Stimulated activated CD4-positive, alpha-beta T cell treated with anti-CD3 and anti-CD28 coated beads, Interleukin-2, amount 100 ng/mL, for 4 hours (primary cell): ENCODE data around the gene GRIK3.

ENCODE experiments used
- DNase-seq: peaks from one replicate; pipeline ENCODE4 v3.0.0-alpha.2; 2020; ENCODE audit warnings: low read depth

Gene GRIK3

DNA sequence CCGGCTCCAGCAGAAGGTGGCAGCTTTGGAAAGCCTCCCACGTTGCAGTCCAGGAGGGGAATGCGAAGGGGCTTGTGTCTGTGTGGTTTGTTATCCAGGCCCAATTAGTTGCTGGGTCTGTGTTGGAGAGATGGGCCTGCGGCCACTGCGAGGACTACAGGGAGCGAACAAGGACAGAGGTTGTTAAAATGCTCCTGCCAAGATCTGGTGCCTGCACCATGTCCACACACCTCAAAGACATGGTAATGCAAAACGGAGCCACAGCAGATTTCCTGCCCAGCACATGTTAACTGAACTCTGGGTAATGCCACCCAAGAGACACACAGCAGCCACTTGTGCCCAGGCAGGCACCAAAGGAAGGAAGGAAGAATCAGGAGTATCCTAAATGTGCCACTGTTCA is 18.6 kb downstream of the GRIK3 start:
- DNase-seq = no peak

GRCh38 chr1:37012226-37012625 is 22.1 kb downstream of the GRIK3 start:
- no peak for DNase-seq

- no peak for DNase-seq
These were observed 24.3 kb downstream of the GRIK3 start for GRCh38 chr1:37010011-37010410.

DNA sequence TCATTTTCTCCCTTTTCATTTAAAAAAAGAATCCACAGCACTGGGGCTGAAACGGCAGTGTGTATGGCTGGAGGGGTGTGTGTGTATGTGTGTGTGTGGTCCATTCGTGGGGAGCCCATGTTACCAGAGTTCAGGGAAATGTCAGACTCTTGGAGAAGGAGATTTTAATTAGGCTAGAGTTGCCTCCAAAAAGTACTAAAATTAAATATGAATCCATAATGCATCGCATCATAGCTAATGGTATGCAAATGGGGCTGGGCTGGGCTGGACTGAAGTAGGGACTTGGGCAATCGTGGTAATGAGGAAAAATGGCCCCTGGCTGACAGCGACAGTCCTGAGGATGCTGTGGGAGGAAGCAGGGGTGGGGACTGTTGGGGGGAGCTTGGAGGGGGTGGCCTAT is 24.8 kb downstream of the GRIK3 start:
- no peak for DNase-seq

- no peak for DNase-seq
These were observed 28.0 kb downstream of the GRIK3 start for GRCh38 chr1:37006132-37006868.

DNA sequence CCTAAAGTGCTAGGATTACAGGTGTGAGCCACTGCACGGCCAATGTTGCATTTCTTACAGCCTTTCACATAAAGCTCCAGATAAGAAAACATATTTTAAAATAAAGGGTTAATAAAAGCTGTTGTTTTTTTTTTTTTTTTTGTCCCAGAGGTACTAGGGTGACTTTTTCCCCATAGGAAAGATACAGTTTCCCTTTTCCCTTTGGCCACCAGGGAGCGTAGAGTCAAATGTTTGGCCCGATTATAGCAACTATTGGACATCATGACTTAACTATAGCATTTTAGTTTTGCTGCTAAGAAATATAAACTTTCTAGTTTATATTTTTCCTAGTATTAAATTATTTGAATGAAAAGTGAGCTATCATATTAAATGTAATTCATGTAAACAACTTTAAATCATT is 31.4 kb downstream of the GRIK3 start:
- DNase-seq = no peak

DNA sequence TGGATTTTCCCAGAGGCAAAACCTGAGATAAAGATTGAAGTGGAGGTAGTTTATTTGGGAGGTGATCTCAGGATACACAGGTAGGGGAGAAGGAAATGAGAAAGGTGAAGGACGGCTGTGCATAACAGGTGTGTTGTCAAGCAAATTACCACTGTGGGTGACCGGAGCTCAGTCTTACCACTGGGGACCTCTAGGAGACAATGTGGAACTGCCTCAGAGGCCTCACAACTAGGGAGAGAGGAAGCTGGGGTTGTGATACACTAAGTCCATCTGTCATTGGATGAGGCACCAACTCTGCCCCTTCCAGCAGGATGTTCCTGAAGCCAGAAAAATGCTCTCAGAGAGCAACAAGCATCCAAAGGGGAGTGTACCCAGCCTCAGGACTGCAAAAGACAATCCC is 32.6 kb downstream of the GRIK3 start:
- no peak for DNase-seq

DNA sequence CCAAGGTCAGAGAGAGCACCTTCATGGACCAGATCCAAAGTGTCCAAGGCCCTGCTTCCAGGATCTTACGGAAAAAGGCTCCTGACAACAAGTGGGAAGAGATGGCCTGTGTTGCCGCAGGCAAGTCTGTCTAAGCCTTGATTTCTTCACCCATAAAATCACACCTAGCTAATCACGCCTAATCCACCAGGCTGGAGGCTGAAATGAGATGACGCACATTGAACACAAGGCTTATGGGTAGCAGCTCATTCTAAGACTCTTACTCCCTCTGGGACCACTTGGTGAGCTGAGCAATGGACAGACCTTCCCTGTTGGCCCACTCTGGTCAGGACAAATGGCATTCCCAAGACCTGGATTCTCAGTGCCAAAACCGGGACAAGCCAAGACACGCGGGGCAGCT is 38.2 kb downstream of the GRIK3 start:
- DNase-seq = no peak

DNA sequence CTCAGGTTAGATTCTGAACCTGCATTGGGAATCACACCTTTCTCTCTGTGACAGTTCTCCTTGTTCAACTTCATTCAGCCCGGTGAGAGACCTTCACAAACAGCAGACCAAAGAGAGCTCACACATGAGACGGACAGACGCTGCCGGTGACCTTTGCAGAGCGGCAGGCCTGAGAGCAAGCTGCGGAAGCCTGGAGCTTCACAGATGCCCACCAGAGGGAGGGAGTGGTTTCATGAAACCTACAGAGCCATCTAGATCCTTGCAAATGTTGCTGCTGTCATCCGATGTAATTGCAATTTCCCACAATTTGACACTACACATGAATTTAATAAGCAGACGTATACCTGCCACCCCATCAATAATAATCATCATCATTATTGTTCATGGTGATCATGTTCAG is 39.4 kb downstream of the GRIK3 start:
- no peak for DNase-seq

GRCh38 chr1:36994294-36994693 is 40.0 kb downstream of the GRIK3 start:
- no peak for DNase-seq

DNA sequence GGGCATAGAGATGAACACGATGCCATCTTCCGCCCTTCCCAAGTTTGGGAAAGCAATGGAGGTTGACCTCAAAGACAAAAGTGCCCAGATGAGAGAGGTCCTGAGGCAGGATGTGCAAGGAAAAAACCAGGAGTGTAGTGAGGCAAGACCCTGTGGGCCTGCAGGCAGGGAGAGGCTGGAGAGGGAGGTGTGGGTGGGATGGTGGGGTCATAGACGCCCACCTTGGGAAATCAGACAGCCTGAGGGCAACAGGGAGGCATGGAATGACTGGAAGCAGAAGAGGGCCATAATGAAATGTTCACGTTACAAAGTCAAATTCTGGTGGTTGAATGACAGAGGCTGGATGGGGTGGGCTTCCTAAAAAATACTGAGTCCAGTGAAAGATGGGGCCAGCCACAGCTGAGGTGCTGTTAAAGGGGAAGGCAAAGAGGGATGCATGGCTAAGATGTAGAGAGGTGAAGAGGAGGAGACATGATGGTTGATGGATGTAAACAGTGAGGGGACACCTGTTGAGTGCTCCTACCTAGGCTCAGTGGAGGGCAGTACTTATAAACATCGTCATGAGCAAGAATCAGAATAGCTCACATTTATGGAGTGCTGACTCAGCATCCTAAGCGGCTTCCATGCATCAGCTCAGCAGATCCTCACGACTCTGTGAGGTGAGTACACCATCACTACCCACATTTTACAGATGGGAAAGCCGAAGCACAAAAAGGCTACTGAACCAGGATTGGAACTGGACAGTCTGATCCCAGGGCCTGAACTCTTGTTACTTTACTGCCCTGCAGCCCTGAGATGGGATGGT is 42.0 kb downstream of the GRIK3 start:
- DNase-seq = no peak

DNA sequence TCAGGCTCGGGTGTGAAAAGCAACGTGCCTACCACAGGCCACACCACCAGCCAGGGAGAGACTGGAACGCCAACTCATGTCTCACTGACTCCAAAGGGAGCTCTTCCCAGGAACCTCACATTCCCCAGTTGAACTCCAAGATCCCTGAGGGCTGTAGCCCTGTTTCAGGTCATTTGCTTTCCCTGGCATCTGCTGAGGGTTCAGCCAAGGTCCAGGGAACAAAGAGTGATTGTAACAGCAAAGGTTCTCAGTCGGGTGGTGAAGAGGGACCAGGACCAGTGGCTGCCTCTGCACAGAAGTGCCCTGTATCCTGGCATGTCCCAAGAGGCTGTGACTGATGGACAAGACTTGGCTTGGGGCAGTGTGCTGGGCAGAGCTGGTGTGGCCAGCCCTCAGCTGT is 42.8 kb downstream of the GRIK3 start:
- no peak for DNase-seq

GRCh38 chr1:36990928-36991327 is 43.4 kb downstream of the GRIK3 start:
- DNase-seq = no peak

DNA sequence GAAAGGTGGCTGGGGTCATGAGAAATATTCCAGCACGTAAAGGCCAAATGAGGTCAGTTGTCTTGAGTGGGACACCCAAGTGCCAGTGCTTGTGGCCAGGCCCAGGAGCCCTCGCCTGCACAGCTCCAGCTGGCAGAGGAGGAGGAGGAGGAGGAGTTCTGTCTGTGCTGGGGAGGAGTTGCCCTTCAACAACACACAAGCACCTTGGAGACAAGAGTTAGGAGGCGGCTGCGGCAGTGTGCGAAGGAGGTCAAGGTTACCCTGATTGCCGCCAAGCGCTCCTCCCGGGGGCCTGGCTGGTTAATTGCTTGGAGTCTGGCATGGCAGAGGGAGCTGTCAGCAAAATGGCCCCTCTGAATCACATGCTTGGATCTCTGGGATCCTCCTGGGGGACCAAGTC is 45.1 kb downstream of the GRIK3 start:
- DNase-seq = no peak

DNA sequence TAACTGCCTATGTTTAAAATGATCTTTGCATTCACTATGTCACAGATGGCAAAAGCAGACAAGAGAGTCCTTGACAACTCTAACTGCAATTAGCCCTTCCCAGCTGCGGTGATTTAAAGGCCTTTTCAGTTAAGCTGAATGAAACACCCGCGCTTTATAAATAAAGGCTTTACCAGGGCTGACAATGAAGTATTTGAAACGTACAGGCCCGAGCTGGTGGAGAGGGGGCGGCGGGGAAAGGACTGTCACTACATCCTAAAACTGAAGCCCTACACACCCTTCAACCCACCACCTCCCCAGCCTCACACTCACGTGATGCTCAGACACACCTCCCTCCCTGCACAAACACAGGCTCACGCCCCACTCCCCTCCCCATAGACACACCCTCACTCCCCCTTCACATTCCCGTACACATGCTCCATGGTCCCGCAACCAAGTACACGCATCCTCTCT is 45.5 kb downstream of the GRIK3 start:
- DNase-seq = no peak

- DNase-seq = no peak
These were observed 46.0 kb downstream of the GRIK3 start for GRCh38 chr1:36988321-36988720.

- DNase-seq = no peak
These were observed 47.0 kb downstream of the GRIK3 start for GRCh38 chr1:36987276-36987675.

DNA sequence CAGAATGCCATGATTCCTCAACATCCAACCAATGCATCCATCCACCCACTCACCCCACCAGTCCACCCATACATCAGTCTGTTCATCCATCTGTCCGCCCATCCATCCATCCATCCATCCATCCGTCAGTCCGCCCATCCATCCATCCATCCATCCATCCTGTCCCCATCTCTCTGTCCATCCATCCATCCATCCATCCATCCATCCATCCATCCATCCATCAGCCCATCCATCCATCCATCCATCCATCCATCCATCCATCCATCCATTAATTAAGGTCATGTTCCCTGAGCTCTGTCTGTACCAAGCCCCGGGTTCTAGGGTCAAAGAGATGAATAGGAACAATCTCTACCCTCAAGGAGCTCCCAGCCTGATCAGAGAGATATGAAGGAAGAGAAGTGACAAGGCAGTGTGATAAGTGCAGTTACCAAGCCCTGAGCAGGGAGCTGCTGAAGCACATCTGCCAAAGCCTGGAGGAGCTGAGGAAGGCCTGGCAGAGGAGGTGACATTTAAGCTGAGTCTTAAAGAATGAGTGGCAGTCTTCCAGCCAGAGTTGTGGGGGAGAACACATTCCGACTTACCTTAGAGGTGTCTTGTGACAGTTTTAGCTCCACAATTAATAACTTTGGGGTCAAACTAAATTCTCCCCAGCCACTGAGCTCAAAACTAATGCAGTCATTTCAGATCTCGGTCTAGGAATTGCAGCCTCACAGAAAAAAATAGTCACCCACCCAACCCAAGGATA is 47.9 kb downstream of the GRIK3 start:
- DNase-seq = no peak

DNA sequence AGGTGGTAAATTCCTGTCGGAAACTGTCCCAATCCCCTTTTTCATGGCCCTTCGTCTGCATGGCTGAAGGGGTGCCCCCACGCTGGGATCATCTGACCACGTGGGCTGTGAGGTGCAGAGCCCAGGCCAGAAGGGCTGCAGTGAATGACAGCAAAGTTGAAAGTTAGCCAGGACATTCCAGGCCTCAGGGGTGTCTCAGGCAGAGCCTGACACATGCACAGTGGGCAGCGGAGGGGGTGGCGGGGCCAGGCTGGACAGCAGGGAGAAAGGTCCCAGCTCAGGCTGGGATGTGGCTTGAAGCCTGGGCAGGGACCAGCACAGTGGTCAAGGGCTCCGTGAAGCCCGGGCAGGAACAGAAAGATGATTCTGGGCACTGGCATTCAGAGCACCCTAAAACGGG is 49.6 kb downstream of the GRIK3 start:
- DNase-seq = no peak

- no peak for DNase-seq
These were observed 50.3 kb downstream of the GRIK3 start for GRCh38 chr1:36984026-36984425.

DNA sequence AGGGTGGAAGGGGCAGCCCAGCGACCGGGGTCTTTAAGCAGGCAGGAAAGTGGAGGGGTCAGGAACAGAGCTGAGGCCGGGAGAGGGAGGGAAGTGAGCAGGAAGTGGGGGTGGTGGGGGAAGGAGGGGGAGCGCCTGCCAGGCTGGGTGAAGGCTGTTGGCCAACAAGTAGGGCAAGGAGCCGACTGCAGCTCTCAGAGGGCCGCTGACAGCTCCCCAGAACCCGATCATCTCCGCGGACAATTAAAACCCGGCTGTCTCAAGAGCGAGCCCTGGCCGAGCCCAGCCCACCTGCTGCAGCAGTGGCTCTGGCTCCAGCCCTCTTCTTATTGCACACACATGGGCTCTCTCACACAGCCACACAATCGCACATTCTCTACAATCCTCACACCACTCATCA is 51.6 kb downstream of the GRIK3 start:
- no peak for DNase-seq

DNA sequence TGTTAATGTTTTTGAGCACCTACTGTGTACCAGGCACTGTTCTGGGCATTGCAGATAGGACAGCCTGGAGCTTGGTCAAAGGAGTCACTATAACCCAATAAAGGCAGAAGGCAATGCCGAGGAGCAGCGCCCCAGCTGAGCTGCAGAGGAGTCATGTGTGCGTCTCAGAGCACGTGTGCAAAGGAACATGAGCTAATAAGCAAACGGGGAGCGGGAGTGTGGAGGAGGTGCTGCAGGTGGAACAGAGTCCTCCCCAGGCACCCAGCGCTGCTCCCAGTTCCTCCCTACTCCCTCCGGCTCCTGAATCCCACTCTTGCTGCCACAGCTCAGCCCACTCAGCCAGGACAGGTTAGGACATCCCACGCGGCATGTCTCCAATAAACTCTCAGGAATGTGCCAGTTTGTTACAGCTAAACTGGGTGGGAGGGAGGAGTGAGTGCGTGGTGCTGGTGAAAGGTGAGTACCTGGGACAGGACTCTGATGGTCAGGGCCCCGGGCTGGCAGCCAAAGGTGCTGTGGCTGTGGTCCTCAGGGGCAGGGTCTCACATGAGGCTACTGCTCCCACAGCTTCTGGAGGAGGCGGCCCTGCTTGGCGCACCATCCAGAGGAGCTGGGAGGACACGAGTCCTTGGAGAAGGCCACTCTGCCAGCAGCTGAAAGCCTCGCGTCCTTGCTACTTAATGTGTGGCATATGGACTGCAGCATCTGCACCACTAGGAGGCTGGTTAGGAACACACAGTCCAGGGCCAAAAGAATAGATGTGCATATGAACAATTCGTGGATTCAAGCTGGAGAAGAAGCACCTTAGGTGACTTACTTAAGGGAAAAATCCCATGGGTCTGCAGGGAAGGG is 52.3 kb downstream of the GRIK3 start:
- no peak for DNase-seq
